NCI-H82 treated with DMSO at 0.1 percent for 48 hours (cell line): ENCODE measurements around the gene ZNF8.
"Not testable (repeated sequence)": the region's sequence is repeated elsewhere in the genome, so short reads cannot be mapped to it uniquely, and the experiment has no call there.

Experiments
- DNase-seq: peaks from one replicate; lab custom pipeline; 2025; ENCODE audit not compliant: unreplicated experiment; lab: John Stamatoyannopoulos, UW

ZNF8 gene

GRCh38 chr19:58334691-58335249 lies 56.0 kb downstream of the ZNF8 start:
- DNase-seq: no peak

GRCh38 chr19:58335630-58336029 lies 56.9 kb downstream of the ZNF8 start:
- no peak for DNase-seq

GRCh38 chr19:58336216-58336615 lies 57.5 kb downstream of the ZNF8 start:
- DNase-seq: no peak

- no peak for DNase-seq
Observed at GRCh38 chr19:58336820-58337219, 58.1 kb downstream of the ZNF8 start.

DNA sequence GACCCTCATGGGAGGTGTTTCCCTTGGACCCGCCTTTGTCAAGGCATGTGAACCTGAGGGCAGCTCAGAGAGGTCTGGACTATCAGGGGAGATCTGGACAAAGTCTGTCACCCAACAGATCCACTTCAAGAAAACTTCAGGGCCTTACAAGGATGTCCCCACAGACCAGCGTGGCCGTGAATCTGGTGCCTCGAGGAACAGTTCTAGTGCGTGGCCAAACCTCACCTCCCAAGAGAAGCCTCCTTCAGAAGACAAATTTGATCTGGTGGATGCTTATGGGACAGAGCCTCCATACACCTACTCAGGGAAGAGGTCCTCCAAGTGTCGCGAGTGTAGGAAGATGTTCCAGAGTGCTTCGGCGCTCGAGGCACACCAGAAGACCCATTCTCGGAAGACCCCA lies 59.6 kb downstream of the ZNF8 start:
- no peak for DNase-seq

DNA sequence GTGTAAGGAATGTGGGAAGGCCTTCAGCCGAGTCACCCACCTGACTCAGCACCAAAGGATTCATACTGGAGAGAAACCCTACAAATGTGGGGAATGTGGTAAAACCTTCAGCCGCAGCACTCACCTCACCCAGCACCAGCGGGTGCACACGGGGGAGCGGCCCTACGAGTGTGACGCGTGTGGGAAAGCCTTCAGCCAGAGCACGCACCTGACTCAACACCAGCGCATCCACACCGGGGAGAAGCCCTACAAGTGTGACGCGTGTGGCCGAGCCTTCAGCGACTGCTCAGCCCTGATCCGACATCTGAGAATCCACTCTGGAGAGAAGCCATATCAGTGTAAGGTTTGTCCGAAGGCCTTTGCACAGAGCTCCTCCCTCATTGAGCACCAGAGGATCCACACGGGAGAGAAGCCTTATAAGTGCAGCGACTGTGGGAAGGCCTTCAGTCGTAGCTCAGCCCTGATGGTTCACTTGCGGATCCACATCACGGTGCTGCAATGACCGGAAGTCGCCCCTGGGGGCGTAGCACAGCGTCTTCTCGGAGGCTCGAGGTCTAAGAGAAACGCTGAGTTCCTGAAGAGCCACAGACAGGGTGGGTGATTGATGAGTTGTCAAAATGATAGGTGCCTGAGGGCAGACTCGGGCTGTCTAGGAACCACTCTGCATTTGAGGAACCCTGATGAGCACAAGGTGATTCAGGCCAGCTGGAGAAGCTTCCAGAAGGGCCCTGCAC lies 60.2 kb downstream of the ZNF8 start:
- DNase-seq: no peak

DNA sequence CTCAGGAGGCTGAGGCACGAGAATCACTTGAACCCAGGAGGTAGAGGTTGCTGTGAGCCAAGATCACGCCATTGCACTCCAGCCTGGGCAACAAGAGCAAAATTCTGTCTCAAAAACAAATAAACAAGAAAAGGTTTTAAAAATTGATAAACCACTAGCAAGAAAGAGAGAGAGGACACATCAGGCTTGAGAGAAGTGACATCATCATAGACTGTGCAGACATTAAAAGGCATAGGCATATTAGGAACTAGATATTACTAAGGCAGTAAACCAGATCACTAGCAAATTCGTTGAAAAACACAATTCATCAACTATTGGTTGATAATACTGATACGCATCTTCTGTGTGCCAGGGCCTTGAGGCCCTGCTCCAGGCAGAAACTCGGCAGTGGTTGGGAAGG lies 66.8 kb downstream of the ZNF8 start:
- no peak for DNase-seq

- peak; percentile 51 for DNase-seq
Observed at GRCh38 chr19:58346961-58347929, 68.5 kb downstream of the ZNF8 start.

DNA sequence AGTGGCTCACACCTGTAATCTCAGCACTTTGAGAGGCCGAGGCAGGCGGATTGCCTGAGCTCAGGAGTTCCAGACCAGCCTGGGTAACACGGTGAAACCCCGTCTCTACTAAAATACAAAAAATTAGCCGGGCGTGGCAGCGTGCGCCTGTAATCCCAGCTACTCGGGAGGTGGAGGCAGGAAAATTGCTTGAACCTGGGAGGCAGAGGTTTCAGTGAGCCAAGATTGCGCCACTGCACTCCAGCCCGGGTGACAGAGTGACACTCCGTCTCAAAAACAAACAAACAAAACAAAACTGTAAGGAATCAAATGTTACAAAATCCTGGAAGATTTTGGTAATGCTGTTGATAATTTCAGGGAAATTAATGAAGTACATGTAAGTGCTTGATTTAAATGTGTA lies 69.3 kb downstream of the ZNF8 start:
- not testable (repeated sequence) for DNase-seq

GRCh38 chr19:58349590-58349989 lies 70.8 kb downstream of the ZNF8 start:
- no peak for DNase-seq

GRCh38 chr19:58350001-58350861 lies 71.5 kb downstream of the ZNF8 start:
- DNase-seq: no peak

DNA sequence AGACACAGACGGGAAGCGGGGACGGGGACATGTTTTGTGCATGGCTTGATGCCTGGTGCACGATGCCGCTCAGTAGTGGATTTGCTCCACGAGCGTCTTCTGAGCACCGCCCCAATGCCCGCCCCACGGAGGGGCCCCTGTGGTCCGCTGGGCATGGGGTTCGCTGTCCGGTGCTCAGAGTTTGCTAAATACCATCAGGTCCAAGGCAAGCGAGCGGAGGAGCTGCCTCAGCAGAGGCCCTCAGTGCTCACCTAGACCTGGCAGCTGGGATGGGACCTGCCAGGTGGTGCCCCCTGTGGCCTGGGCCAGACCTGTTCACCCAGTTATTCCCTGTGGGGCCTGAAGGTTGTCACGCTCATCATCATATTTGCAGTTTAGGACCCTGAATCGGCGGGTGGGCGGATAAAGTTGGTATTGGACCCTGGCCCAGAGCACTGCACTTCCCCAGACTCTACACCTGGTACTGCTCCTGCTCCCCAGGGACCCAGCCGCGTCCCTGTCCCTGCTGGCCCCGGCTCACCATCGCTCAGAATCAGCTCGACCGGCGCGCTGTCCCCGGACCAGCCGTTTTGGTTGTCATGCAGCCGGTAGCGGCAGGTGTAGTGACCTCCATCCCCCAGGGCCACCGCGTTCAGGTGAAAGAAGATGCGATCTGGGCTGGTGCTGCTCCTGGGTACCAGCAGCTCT lies 72.3 kb downstream of the ZNF8 start:
- DNase-seq: no peak

DNA sequence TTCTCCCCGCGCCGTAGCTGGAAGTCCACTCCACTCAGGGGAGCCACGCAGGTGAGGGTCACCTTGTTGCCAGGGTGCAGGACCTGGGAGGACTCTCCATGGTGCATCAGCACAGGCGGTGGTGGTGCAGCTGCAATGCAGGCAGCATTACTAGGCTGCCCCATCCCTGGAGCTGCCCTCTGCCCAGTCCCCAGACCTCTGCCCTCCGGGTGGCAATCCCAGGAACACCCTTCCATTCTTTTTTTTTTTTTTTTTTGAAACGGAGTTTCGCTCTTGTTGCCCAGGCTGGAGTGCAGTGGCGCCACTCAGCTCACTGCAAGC lies 72.8 kb downstream of the ZNF8 start:
- no peak for DNase-seq

DNA sequence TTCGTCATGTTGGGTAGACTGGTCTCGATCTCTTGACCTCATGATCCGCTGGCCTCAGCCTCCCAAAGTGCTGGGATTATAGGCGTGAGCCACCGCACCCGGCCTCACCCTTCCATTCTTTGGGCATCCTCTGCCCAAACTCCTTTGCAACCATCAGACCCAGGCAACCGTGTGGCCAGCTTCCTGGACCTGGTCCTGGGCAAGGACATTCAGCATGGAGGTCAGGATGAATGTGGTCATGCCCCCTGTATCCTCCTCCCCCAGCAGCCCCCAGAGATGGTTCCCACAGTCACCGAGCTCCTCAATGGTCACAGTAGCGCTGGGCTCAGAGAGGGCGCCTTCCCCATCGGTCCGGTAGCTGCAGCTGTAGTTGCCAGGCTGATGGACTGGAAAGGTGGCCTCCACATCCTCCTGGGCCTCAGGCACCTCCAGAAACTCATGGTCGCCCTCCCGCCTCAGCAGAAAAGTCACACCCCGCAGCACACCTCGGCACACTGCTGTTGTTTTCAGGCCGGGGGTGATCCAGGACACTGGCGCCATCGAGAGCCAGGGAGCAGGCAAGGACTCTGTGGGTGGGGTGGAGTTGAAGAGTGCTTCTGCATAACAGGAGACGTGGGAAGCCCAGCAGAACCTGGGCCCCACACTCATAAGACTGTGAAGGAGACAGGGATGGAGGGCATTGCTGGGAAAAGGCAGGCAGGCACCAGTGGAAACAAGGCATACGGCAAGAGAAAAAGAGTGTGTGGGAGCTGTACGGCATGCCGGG lies 73.4 kb downstream of the ZNF8 start:
- DNase-seq: no peak
